ENCODE results near the gene LPXN.
"Not testable (repeated sequence)": the region's sequence is repeated elsewhere in the genome, so short reads cannot be mapped to it uniquely, and the experiment has no call there.

The LPXN gene

DNA sequence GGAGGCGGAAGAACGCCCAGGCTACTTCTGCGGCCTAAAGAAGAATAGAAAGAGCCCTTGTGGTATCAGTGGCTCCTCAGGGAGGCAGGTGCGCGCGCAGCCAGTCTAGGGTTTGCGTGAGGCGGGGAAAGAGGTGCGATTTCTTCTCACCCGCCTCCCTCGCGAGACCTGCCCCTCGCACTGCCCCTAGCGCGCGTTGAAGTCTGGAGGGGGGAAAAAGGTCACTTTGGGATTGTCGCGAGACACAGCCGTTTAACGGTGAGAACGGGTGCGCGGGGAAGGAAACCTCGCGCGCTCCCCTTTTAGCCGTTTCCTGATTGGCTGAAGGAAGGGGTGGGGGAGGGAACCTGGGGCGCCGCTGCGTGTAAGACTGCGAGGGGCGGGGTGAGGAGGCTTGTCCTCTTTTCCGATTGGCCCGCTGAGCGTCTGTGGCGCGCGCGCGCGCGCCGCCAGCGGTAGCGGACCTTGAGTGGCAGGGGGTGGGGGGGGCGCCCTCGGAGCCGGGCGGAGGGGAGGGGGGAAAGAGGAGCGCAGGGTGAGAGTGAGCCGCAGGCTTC, 3.1 kb upstream of the LPXN start, which contains the start of gene ZFP91:
Gene ZFP91 (plus strand): TSS at position 429 of the 557 bp plus-strand sequence. CDS start 219 bp downstream, outside the sequence.
- DNase-seq: peak; percentile 98

DNA sequence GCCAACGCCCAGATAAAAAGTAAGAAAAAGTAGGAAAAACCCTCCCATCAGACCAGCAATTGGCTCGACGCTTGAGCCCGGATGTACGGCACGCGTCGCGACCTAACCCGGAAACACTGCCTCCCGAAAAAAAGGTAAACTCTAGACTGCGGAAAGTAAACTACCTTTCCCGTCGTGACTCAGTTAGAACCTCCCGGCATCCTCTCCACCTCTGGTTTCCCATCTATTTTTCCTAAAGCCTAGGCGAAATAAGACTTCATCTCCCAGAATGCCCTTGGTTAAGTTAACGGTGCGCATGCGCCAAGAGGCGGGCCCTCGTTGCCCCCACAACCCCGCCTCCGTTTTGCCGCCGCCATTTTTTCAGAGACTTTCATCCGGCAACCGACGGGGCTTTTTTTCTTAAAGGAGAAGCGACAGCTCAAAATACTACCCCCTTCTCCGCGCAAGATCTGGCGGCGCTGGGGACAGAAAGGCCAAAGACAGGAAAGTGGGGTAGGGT, 2.5 kb upstream of the LPXN start:
- DNase-seq: peak; percentile 97

DNA sequence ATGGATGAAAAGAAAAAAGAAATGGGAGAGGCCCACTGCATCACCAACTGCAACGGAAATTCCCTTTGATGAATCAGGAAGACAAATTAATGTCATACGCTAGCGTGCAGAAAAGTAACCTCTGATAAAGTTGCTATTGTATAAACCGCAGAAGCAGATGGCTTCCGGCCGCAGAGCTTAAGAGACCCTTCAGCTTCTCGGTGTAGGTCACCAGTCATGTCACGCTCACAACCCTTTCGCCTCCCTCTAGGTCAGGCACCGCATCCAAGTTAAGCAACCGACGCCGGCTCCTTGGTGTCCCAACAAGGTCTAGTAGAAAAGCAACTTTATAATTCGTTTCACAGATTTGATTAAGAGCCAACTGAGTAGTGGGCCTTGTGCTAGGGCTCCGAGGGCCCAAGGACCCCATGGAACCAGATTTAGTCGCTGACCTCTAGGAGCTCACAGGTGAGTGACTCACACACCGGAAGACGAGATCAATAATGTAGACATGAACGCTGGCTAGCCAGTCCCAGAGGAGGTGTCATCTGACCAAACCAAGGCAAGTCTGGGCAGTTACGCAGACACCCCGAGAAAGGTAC, 2.0 kb upstream of the LPXN start:
- DNase-seq: peak; percentile 79

- DNase-seq: no peak
These were observed 1.3 kb upstream of the LPXN start for GRCh38 chr11:58576887-58577471.

DNA sequence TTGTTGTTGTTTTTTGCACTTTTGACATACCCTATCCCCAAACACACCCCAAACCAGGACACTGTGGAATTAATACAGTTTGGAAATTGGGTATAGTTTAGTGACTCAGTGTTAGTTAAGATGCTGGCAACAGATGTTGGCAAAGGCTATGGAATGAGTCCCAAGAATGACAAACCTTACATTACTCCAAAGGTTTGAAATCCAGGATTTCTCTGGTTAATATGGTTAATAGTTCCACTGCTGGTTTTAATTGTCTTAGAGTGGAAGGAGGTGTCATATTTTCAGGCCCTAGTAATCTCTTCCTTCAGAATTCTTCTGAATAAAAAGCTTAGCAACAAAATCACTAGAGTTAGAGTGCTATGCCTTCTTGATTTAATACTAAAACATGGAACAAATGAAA, 775 bp downstream of the LPXN start:
- DNase-seq: no peak

- peak; percentile 37 for DNase-seq
These were observed 2.1 kb downstream of the LPXN start for GRCh38 chr11:58573451-58574104.

DNA sequence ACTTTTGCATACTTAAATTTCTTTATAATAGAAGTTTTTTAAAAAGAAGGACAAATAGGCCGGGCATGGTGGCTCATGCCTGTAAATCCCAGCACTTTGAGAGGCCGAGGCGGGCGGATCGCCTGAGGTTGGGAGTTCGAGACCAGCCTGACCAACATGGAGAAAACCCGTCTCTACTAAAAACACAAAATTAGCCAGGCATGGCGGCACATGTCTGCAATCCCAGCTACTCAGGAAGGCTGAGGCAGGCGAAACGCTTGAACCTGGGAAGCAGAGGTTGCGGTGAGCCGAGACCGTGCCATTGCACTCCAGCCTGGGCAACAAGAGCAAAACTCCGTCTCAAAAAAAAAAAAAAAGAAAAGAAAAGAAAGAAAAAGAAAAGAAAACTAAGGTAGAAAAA, 2.8 kb downstream of the LPXN start:
- DNase-seq: not testable (repeated sequence)

DNA sequence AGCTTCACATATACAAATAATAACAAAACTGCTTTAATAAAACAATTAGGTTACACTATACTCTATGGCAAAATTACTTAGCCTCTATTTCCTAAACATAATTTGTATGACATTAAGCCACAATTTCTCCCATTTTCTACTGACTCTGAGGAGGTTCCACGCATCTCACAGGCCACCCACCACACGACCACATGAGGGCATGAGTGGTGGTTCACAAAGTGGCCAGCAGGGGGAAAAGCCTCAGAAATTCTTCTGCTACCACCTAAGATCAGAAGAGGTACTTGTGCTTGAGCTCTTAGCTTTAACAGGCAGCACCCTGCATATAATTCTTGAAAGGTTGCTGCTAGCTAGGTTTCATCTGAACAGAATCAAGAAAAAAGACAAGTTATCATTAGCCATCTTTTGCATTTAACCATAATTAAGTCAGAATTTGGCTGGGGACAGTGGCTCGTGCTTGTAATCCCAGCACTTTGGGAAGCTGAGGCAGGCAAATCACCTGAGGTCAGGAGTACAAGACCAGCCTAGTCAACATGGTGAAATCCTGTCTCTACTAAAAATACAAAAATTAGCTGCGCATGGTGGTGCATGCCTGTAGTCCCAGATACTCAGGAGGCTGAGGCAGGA, 7.7 kb downstream of the LPXN start:
- DNase-seq: no peak

- DNase-seq: no peak
These were observed 11.4 kb downstream of the LPXN start for GRCh38 chr11:58564231-58564630.

- DNase-seq: no peak
These were observed 13.3 kb downstream of the LPXN start for GRCh38 chr11:58562375-58562800.

- no peak for DNase-seq
These were observed 14.1 kb downstream of the LPXN start for GRCh38 chr11:58561394-58562098.

GRCh38 chr11:58560842-58561241, 14.8 kb downstream of the LPXN start:
- no peak for DNase-seq

DNA sequence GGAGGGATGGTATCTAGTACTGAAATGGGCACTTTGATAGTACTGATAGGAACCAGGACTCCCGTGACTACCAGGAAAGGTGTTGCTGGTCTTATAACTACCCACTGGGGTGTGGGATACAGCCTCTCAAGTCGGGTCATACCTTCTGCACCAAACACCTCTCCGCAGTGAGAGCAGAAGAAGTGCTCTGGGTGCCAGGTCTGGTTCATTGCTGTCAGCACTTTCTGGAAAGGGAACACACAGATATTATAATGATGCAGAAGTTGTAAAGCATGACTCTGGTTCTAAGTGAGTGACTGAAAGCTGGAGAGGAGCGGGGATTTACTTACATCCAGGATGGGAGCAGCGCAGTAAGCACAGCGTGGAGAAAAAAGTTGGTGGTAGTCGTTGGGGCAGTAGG, 26.0 kb downstream of the LPXN start:
- no peak for DNase-seq

GRCh38 chr11:58546841-58547240, 28.8 kb downstream of the LPXN start:
- no peak for DNase-seq

DNA sequence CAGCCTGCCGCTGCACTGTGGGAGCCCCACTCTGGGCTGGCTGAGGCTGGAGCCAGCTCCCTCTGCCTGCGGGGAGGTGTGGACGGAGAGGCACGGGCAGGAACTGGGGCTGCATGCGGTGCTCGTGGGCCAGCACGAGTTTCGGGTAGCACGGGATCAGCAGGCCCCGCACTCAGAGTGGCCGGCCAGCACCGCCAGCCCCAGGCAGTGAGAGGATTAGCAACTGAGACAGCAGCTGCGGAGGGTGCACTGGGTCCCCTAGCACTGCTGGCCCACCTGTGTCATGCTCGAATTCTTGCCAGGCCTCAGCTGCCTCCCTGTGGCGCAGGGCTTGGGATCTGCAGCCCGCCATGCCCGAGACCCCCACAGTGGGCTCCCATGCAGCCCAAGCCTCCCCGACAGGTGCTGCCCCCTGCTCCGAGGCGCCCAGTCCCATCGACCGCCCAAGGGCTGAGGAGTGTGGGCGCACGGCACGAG, 43.8 kb downstream of the LPXN start:
- no peak for DNase-seq

DNA sequence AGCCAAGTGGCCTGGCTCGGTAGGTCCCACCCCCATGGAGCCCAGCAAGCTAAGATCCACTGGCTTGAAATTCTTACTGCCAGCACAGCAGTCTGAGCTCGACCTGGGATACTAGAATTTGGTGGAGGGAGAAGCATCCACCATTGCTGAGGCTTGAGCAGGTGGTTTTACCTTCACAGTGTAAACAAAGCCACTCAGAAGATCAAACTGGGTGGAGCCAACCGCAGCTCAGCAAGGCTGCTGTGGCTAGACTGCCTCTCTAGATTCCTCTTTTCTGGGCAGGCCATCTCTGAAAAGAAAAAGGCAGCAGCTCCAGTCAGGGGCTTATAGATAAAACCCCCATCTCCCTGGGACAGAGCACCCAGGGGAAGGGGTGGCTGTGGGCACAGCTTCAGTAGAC, 45.4 kb downstream of the LPXN start:
- no peak for DNase-seq

DNA sequence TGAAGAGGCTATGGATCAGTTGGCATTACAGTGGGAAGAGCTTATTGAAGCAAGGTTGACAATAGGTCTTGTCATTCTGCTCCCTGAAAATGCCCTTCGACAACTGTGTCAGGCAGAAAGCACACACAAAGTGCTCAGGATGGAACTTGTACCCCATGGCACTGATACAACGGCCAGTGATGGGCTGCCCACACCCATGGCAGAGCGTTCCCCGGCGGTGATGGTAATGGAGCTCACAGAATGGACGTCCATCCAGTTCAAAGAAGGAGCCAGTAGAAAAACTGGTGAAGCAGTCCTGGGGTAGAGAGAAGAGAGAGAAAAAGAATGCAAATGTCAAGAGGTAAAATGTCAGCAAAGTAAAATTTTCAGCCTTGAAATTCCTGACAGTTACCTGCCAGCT, 48.2 kb downstream of the LPXN start:
- no peak for DNase-seq

DNA sequence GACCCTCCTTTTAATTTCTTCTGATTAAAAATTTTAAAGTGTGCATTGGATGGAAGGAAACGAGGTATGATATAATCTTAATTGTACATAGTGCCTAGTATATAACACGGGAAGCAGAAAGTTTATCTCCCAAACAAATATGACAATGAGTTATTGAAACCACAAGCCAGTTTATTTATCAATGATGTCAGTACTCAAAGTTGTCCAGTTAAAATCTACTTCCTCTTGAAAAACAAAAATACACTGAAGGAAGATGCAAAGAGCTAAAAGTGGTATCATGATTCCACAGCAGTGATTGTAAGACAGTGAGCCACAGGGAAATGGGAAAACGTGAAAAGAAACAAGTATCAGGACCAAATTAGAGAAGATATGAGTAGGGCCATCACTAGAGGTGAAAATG, 48.9 kb downstream of the LPXN start:
- no peak for DNase-seq

- DNase-seq: no peak
These were observed 50.5 kb downstream of the LPXN start for GRCh38 chr11:58525037-58525614.

GRCh38 chr11:58524232-58525036, 51.2 kb downstream of the LPXN start:
- peak; percentile 84 for DNase-seq

GRCh38 chr11:58513747-58514367, 61.8 kb downstream of the LPXN start:
- DNase-seq: peak; percentile 58

Data from amniotic stem cell (primary cell).